ENCODE results near the gene ETV2.
"Not testable (repeated sequence)": the region's sequence is repeated elsewhere in the genome, so short reads cannot be mapped to it uniquely, and the experiment has no call there.

The ETV2 gene

DNA sequence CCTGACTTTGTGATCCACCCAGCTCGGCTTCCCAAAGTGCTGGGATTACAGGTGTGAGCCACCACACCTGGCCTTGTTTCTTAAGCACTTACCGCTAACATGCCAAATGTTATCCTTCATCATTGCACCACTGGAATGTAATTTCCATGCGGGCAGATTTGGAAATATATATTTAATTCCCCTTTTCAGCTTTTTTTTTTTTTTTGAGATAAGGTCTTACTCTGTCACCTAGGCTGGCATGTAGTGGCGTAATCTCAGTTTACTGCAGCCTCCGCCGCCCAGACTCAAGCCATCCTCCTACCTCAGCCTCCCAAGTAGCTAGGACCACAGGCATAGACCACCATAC, 20.4 kb downstream of the ETV2 start:
- no peak for DNase-seq

DNA sequence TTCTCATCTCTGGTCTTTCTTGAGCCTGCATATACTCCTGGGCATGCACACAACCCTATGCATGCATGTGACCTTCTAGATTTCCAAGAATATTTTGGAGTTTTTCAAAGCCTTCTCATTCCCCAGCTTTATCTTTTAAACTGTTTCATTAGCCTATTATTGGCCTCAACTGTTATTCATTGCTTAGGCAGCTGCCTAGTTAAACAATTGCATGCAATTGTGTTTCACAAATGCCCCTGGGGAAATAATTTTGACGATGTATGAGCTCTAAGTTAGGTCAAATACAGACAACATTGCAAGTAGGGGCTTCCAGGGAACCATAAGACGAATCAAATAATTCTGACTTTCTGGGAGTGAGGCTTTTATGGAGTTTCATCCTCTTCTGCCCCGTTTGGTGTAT, 22.4 kb downstream of the ETV2 start:
- DNase-seq: no peak

DNA sequence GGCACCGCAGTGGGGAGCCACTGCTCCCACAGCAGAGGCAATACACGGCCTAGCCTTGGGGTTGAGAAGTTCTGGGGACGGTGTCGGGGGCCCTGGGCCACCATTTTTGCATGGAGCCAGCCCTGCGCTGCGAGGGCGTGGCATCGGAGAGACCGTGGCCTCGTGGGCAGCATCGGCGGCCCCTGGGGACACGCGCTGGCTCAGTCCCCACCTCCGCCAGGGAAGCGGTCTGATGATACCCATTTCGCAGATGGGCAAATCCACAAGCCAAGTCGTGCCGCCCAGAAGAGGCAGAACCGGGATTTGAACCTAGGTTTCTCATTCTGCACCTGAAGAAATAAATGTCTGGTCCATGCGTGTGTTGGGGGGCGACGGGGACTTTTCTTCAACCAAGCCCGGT, 23.6 kb downstream of the ETV2 start:
- no peak for DNase-seq

DNA sequence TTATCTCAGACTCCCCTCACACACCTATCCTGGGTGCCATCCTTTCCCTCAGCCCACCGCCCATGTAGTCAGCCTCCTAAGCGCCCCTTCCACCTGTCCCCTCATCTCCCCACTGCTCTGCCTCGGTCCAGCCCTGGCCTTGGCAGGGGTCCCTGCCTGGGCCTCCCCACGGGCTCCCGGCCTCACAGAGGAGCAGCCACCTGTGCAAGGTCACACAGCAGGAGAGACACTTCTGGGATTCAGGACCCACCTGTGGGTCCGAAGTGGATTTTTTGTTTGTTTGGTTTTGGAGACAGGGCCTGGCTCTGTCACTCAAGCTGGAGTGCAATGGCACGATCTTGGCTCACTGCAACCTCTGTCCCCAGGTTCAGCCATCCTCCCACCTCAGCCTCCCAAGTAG, 24.1 kb downstream of the ETV2 start:
- no peak for DNase-seq

DNA sequence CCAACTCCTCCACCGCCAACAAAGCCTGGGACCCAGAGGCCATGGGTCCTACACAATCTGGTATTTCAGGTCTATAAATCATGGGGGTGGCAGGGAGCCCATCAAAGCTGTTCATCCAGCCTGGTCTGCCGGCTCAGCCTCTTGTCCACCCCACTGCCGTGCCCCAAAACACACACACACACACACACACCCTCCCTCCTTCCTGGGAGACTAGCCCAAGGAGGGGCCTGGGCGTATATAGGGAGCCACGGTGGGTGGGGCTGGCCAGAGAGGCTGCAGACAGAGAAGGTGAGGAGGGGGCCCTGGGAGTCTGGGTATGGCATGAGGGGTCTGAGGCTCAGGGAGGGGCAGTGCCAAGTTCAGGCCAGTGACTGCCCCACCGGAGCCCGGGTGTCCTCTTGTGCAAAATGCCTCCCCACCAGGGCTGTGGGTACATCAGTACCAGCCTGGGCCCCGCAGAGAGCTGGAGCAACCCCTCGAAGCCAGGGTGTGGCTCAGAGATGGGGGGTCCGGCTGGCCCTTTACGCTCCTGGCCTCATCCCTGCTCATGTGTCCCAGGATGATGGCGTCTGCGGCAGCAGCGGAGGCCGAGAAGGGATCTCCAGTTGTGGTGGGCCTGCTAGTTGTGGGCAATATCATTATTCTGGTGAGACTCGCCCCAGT, 24.8 kb downstream of the ETV2 start, which contains the start of gene UPK1A:
Gene UPK1A (plus strand): TSS at position 267 of the 663 bp plus-strand sequence. CDS start 296 bp downstream, at position 563.
- no peak for DNase-seq

DNA sequence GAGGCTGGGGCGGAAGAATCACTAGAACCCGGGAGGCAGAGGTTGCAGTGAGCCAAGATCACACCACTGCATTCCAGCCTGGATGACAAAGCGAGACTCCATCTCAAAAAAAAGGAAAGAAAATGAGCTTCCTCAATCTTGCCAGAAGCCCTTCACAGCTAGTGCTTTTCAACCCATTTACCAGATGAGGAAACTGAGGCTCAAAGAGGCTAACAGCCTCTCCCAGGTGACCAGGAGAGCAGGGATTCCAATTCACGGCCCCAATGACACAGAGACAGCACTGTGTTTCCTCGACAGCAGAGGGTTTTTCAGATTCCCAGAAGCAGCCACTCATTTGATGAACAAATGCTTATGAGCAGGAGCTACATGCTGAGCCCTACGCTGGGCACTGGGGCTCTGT, 28.0 kb downstream of the ETV2 start:
- DNase-seq: no peak

DNA sequence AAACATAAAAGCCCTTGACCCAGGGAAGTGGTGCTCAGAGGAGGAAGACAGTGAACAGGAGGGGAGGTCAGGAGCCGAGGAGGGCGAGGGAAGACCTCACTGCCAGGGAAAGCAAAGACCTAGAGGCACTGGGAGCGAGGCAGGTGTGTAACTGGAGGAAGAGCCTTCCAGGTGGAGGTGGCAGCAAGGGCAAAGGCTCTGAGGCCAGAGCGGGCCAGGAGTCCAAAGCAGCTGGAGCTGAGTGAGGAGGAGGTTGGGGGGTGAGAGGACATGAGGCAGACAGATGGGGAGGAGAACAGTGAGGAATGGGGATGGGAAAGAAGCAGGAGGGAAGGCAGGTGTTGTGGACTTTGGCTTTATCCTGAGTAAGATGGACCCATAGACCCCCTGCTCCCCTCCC, 28.4 kb downstream of the ETV2 start:
- DNase-seq: no peak

DNA sequence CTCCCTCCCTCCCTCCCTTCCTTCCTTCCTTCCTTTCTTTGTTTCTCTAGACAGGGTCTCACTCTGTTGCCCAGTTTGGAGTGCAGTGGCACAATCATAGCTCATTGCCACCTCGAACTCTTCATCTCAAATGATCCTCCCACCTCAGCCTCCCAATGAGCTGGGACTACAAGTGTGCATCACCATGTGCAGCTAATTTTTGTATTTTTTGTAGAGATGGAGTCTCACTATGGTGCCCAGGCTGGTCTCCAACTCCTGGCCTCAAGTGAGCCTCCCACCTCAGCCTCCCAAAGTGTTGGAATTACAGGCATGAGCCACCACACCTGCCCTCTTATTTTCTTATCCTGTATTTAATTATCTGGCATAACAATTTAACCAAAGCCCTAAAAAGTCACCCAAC, 29.1 kb downstream of the ETV2 start:
- no peak for DNase-seq

DNA sequence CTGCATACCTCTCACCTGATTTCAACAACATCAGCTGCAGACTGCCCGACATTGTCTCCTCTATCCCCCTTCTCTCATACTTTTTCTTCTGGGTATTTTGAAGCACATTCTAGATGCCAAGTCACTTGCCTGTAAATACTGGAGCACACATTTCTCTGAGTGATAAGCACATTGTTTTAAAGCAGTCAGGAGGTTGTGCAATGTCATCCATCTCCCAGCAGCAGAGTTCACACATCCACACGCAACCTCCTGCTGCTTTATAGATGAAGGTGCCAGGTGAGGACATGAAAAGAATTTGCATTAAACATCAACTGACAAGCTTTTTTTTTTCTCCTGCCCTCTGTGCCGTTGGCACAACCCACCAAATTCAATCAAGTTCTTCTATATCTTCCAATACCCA, 30.3 kb downstream of the ETV2 start:
- DNase-seq: no peak

DNA sequence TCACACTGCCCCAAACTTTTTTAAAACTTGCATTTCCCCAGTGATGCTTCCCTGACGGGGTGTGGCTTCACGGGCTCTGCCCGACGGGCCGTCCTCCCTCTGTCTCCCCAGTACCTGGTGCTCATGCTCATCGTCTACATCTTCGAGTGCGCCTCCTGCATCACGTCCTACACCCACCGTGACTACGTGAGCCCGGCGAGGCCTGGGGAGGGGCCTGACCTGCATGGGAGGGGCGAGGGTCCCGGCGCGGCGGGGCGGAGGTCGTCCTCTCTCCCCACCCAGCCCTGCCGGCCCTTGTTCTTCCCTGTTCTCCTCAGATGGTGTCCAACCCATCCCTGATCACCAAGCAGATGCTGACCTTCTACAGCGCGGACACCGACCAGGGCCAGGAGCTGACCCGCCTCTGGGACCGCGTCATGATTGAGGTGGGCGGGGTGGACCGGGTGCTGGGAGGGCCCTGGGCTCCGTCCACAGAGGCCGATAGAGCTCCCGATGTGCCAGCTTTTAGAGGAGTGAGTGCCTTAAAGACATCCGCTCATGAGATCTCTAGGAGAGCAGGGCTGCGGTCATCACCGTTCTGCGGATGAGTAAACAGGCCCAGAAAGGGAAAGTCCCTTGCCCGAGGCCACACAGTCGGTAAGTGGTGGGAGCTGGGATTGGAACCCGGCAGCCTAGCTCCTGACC, 31.7 kb downstream of the ETV2 start:
- no peak for DNase-seq

DNA sequence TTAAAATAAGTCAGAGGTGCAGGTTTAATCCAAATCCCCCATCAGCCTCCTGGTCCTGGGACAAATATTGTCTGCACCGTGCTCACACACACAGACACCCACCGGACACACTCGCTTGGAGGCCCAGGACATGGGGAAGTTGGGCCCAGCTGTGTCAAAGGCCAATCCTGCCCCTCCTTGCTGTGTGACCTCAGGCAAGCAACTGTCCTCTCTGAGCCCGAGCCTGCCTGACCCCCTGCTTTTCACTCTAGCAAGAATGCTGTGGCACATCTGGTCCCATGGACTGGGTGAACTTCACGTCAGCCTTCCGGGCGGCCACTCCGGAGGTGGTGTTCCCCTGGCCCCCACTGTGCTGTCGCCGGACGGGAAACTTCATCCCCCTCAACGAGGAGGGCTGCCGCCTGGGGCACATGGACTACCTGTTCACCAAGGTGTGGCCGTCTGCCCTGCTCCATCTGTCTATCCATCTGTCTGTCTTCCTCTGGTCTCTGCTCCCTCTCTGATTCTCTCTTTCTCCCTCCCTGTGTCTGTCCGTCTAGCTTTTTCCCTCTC, 34.1 kb downstream of the ETV2 start:
- DNase-seq: no peak

DNA sequence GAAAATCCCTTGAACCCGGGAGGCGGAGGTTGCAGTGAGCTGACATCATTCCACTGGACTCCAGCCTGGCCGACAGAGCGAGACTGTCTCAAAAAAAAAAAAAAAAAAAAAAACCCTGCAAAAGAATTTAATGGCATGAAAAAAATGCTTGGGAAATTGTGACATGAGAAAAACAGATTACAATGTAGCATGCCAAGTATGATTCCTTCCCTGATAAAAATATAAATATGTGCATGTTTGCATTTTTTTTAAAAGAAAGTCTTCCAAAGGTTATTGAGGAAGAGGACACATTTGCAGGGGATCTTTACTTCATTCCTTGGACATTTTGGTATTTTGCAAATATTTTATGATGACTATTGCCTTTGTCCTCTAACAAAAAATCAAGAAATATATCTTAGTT, 48.3 kb downstream of the ETV2 start:
- DNase-seq: no peak

DNA sequence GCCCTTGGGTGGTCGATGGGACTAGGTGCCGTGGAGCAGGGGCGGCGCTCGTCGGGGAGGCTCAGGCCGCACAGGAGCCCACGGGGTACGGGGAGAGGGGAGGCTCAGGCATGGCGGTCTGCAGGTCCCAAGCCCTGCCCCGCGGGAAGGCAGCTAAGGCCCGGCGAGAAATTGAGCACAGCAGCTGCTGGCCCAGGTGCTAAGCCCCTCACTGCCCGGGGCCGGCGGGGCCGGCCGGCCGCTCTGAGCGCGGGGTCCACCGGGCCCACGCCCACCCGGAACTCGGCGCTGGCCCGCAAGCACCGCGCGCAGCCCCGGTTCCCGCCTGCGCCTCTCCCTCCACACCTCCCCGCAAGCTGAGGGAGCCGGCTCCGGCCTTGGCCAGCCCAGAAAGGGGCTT, 49.6 kb downstream of the ETV2 start:
- not testable (repeated sequence) for DNase-seq

DNA sequence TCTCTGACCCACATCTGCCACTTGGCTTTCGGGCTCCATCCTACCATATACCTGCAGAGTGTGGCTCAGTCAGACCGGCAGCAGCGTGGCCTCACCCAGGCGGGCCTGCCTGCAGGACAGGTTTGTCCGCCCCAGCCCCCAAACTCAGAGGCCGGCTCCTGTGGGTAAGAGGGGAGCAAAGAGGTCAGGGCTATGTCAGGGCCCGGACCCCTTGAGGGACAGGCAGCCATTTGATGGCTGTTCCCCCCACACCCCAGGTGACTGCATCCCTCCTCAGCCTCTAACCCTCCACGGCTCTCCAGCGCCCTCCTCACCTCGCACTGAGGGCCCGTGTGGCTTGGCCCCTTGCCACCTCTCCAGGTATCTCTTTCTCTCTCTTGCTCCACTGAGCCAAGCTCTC, 50.5 kb downstream of the ETV2 start:
- no peak for DNase-seq

DNA sequence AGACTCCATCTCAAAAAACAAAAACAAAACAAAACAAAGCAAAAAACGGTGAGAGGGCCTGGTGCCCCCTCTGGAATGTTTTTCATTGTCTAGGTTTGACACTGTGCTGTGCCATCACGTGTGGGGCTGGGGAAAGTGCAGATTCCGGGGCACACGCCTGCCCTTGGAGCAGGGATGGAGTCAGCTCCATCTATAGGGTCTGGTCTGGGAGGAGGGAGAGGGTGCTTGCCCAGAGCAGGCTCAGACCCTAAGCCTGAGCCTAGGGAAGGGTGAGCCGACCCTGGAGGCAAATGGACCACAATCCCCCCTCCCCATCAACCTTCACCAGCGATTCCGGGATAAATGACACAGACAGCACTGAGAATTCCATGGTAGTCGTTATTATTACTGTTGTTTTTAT, 51.9 kb downstream of the ETV2 start:
- DNase-seq: no peak

DNA sequence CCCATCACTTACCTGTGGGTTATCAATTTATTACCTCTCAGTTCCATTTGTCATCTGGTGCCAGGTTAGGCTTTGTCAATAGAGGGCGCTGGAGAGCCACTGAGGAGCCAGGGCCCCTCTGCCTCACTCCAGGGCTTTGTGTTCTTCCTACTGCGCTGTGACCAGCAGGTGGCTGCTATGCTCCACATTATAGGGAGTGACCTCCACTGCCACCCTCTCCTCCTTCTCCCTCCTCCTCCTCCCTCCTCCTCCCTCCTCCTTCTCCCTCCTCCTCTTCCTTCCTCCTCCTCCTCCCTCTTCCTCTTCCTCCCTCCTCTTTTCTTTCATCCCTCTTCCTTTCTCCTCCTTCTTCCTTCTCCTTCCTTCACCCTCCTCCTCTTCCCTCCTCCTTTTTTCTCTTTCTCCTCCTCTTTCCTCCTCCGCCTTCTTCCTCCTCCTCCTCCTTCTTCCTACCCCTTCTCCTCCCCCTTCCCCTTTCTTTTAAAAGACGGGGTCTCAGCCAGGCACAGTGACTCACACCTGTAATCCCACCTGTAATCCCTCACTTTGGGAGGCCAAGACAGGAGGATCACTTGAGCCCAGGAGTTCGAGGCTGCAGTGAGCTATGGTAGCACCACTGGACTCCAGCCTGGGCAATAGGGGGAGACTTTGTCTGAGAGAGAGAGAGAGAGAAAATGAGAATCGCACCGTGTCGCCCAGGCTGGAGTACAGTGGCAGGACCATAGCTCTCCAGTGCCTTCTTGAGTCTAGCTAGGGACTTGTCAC, 52.5 kb downstream of the ETV2 start:
- peak; percentile 91 for DNase-seq
